Measurements from ENCODE around the gene NPAS3.

GRCh38 chr14:33580841-33581240 lies 642.2 kb downstream of the NPAS3 start:
- TF ChIP-seq EZH2phosphoT487 (IDR thresholded peaks at IDR 0.05; ENCODE audit: borderline replicate concordance) (no peak), CTCF (conservative IDR thresholded peaks at IDR 0.05; ENCODE audit: low read length) (no peak)

All from Loucy (cell line).